HG03442 (cell line): Measurements from ENCODE around the gene FAM131B.
A peak's percentile ranks its signal among the peaks of the same experiment; 100 is the strongest.
"Not testable (repeated sequence)": the region's sequence is repeated elsewhere in the genome, so short reads cannot be mapped to it uniquely, and the experiment has no call there.

Experiments
- ATAC-seq: cut with Tn5 transposase; IDR thresholded peaks from one replicate; pipeline ENCODE4 v1.9.1; 2021; ENCODE audit warnings: mild to moderate bottlenecking, moderate library complexity; ENCODE audit not compliant: unreplicated experiment

Gene FAM131B

GRCh38 chr7:143395187-143396149 lies 33.0 kb upstream of the FAM131B start:
- no peak for ATAC-seq

- no peak for ATAC-seq
Measured at GRCh38 chr7:143394777-143395176, 32.3 kb upstream of the FAM131B start.

- ATAC-seq, result no peak
Measured at GRCh38 chr7:143394068-143394467, 31.6 kb upstream of the FAM131B start.

- ATAC-seq, result no peak
Measured at GRCh38 chr7:143393267-143394041, 30.9 kb upstream of the FAM131B start.

- no peak for ATAC-seq
Measured at GRCh38 chr7:143392875-143393266, 30.4 kb upstream of the FAM131B start.

GRCh38 chr7:143392427-143392826 lies 29.9 kb upstream of the FAM131B start:
- not testable (repeated sequence) for ATAC-seq

GRCh38 chr7:143391462-143392404 lies 29.2 kb upstream of the FAM131B start:
- no peak for ATAC-seq

GRCh38 chr7:143390773-143391317 lies 28.3 kb upstream of the FAM131B start:
- no peak for ATAC-seq

- no peak for ATAC-seq
Measured at GRCh38 chr7:143390104-143390772, 27.7 kb upstream of the FAM131B start.

GRCh38 chr7:143389316-143390103 lies 27.0 kb upstream of the FAM131B start:
- no peak for ATAC-seq

GRCh38 chr7:143388491-143389101 lies 26.1 kb upstream of the FAM131B start:
- ATAC-seq, result no peak

- no peak for ATAC-seq
Measured at GRCh38 chr7:143388051-143388450, 25.5 kb upstream of the FAM131B start.

- ATAC-seq, result no peak
Measured at GRCh38 chr7:143387156-143387975, 24.9 kb upstream of the FAM131B start.

- peak; percentile 27 for ATAC-seq
Measured at GRCh38 chr7:143385891-143386781, 23.6 kb upstream of the FAM131B start.

- ATAC-seq, result no peak
Measured at GRCh38 chr7:143384661-143385631, 22.4 kb upstream of the FAM131B start.

GRCh38 chr7:143384148-143384547 lies 21.6 kb upstream of the FAM131B start:
- ATAC-seq, result no peak
